IMR-90 (cell line): ENCODE results near the gene FABP2. TPM values are rescaled to one million over a fixed set of nuclear protein-coding genes. Genes with fewer than 3 reads are reported as not detected.

Experiments
- ATAC-seq: fragments of 200-7000 bp; cut with Tn5 transposase; 2 replicates; pipeline ENCODE4 v1.9.1; 2020; ENCODE audit warnings: low read depth, mild to moderate bottlenecking, moderate library complexity
- BruUV-seq: library from RNA; stranded (reverse); fragments of 400-500 nt; replicated peaks from 2 replicates; lab custom pipeline; 2021; lab: Mats Ljungman, UMichigan
- CTCF ChIA-PET: fragments of 300-600 bp; formaldehyde crosslinking; extraction: SDS; loops from one replicate; lab custom pipeline; 2021; ENCODE audit warnings: antibody characterized with exemption; lab: Yijun Ruan, JAX
- POLR2A ChIA-PET: fragments of 300-600 bp; sonication (Branson Sonifier 250); formaldehyde crosslinking; loops from one replicate; lab custom pipeline; 2022; ENCODE audit warnings: antibody characterized with exemption; ENCODE audit not compliant: unreplicated experiment; lab: Charles Lee
- DNase-seq: peaks from one replicate; pipeline ENCODE4 v3.0.0; 2013
- H2AFZ ChIP-seq: replicated peaks from 2 replicates; pipeline ENCODE3; 2013; ENCODE audit warnings: low read length, mild to moderate bottlenecking; ENCODE audit not compliant: poor library complexity
- H2AK5ac ChIP-seq: 2 replicates; pipeline ENCODE4 v1.6.1; 2013; ENCODE audit warnings: low read depth, low read length, inconsistent platforms
- H2AK9ac ChIP-seq: replicated peaks from 2 replicates; pipeline ENCODE3; 2013; ENCODE audit warnings: mild to moderate bottlenecking, low read depth, low read length, moderate library complexity; ENCODE audit not compliant: poor library complexity
- H2BK120ac ChIP-seq: 2 replicates; pipeline ENCODE4 v1.6.1; 2013; ENCODE audit warnings: low read depth, low read length, inconsistent platforms
- H2BK15ac ChIP-seq: 3 replicates; pipeline ENCODE4 v1.6.1; 2013; ENCODE audit warnings: low read depth, low read length, inconsistent platforms
- H2BK20ac ChIP-seq: 2 replicates; pipeline ENCODE4 v1.6.1; 2013; ENCODE audit warnings: low read depth, mild to moderate bottlenecking, inconsistent platforms, low read length, moderate library complexity
- H2BK5ac ChIP-seq: 2 replicates; pipeline ENCODE4 v1.6.1; 2013; ENCODE audit warnings: mild to moderate bottlenecking, low read depth, low read length, inconsistent platforms; ENCODE audit not compliant: poor library complexity, severe bottlenecking
- H3K14ac ChIP-seq: replicated peaks from 2 replicates; pipeline ENCODE4 v1.6.1; 2013; ENCODE audit warnings: low read depth, low read length, inconsistent platforms
- H3K18ac ChIP-seq: 2 replicates; pipeline ENCODE4 v1.6.1; 2013; ENCODE audit warnings: low read depth, low read length, control low read depth
- H3K23ac ChIP-seq: 2 replicates; pipeline ENCODE4 v1.6.1; 2013; ENCODE audit warnings: low read depth, low read length, inconsistent platforms
- H3K27ac ChIP-seq: 2 replicates; pipeline ENCODE4 v1.5.1; 2013; ENCODE audit warnings: mild to moderate bottlenecking, control low read depth, low read length; ENCODE audit not compliant: insufficient read depth
- H3K27me3 ChIP-seq: 2 replicates; pipeline ENCODE4 v1.6.1; 2013; ENCODE audit warnings: low read length; ENCODE audit not compliant: control insufficient read depth, insufficient read depth
- H3K36me3 ChIP-seq: 2 replicates; pipeline ENCODE4 v1.6.1; 2013; ENCODE audit warnings: low read length, mixed read lengths; ENCODE audit not compliant: control insufficient read depth, insufficient read depth
- H3K4ac ChIP-seq: 2 replicates; pipeline ENCODE4 v1.6.1; 2013; ENCODE audit warnings: low read depth, low read length, inconsistent platforms
- H3K4me1 ChIP-seq: 2 replicates; pipeline ENCODE4 v1.6.1; 2013; ENCODE audit warnings: low read length, mixed read lengths; ENCODE audit not compliant: control insufficient read depth, insufficient read depth
- H3K4me2 ChIP-seq: 2 replicates; pipeline ENCODE4 v1.6.1; 2013; ENCODE audit warnings: low read depth, mild to moderate bottlenecking, control low read depth, low read length, moderate library complexity
- H3K4me3 ChIP-seq: 2 replicates; pipeline ENCODE4 v1.5.1; 2013; ENCODE audit warnings: low read depth, mild to moderate bottlenecking, control low read depth, low read length, moderate library complexity; ENCODE audit not compliant: insufficient read depth
- H3K56ac ChIP-seq: 2 replicates; pipeline ENCODE4 v1.6.1; 2013; ENCODE audit warnings: low read length, inconsistent platforms; ENCODE audit not compliant: insufficient read depth; ENCODE audit errors: extremely low read depth
- H3K79me1 ChIP-seq, 2 experiments: 2 replicates each; pipeline ENCODE4 v1.6.1; 2013; ENCODE audit warnings: low read length in 2 of 2, inconsistent platforms in 1 of 2, low read depth in 1 of 2
- H3K9ac ChIP-seq: 2 replicates; pipeline ENCODE4 v1.6.1; 2013; ENCODE audit warnings: low read depth, low read length, control low read depth
- H3K9me1 ChIP-seq: 2 replicates; pipeline ENCODE4 v1.6.1; 2013; ENCODE audit warnings: low read length, inconsistent platforms; ENCODE audit not compliant: insufficient read depth
- H3K9me3 ChIP-seq: 2 replicates; pipeline ENCODE4 v1.6.1; 2013; ENCODE audit warnings: low read length; ENCODE audit not compliant: control insufficient read depth, insufficient read depth
- H4K20me1 ChIP-seq: 2 replicates; pipeline ENCODE4 v1.6.1; 2013; ENCODE audit warnings: low read length, inconsistent platforms; ENCODE audit not compliant: insufficient read depth
- H4K5ac ChIP-seq: 2 replicates; pipeline ENCODE4 v1.6.1; 2013; ENCODE audit warnings: mild to moderate bottlenecking, low read depth, low read length, control low read depth
- H4K8ac ChIP-seq, 2 experiments: 2 replicates each; pipeline ENCODE4 v1.6.1; 2013; ENCODE audit warnings: low read depth in 2 of 2, low read length in 2 of 2, control low read depth in 1 of 2, inconsistent platforms in 1 of 2
- H4K91ac ChIP-seq: 2 replicates; pipeline ENCODE4 v1.6.1; 2013; ENCODE audit warnings: low read depth, low read length, inconsistent platforms; ENCODE audit not compliant: insufficient read depth
- CEBPB ChIP-seq: IDR thresholded peaks from 2 replicates; pipeline ENCODE4 v1.6.1; 2012; ENCODE audit warnings: low read depth, low read length, improper control_type of control experiment
- MXI1 ChIP-seq: IDR thresholded peaks from 2 replicates; pipeline ENCODE4 v1.6.1; 2012; ENCODE audit warnings: low read depth, mild to moderate bottlenecking, low read length, moderate library complexity, borderline replicate concordance
- RCOR1 ChIP-seq: IDR thresholded peaks from 2 replicates; pipeline ENCODE4 v1.6.1; 2012; ENCODE audit warnings: mild to moderate bottlenecking, low read length, improper control_type of control experiment; ENCODE audit not compliant: insufficient replicate concordance
- RFX5 ChIP-seq: IDR thresholded peaks from 2 replicates; pipeline ENCODE4 v1.8.0; 2012; ENCODE audit warnings: low read depth, mild to moderate bottlenecking, low read length, moderate library complexity
- SMC3 ChIP-seq: fragments of 150-350 bp; IDR thresholded peaks from 2 replicates; pipeline ENCODE4 v1.6.1; 2016; ENCODE audit warnings: low read depth, mild to moderate bottlenecking, antibody characterized with exemption, low read length, moderate library complexity
- WGBS, 2 experiments: methylation state at CpG; one replicate each; pipeline versions ENCODE4 v1.1.5 to v1.1.7; 2013; ENCODE audit warnings: missing lambda C conversion rate in 2 of 2; ENCODE audit not compliant: insufficient read length in 1 of 2; ENCODE audit errors: extremely low coverage in 2 of 2; 5-methylcytosine and 5-hydroxymethylcytosine counted together
- dilution Hi-C: fragments of 300-500 bp; cut with HindIII; formaldehyde crosslinking; loops from one replicate; pipeline ENCODE4 v1.14.3; 2018; ENCODE audit warnings: low sequenced_read_pairs; ENCODE audit not compliant: unreplicated experiment
- in situ Hi-C: fragments of 300-500 bp; cut with MboI; formaldehyde crosslinking; loops from 3 replicates; pipeline ENCODE4 v1.14.3; 2019; ENCODE audit warnings: low sequenced_read_pairs, inconsistent platforms, mixed read lengths
- intact Hi-C: fragments of 100-400 bp; cut with micrococcal nuclease; formaldehyde crosslinking; loops from 2 replicates; pipeline ENCODE4 v1.10.0; 2022
- polyA plus RNA-seq, 3 experiments: library from polyadenylated mRNA; depleted of rRNA; stranded (reverse); fragments of >200 nt; gene quantifications; 2 replicates each; pipeline ENCODE4 v1.2.3, GENCODE V29; 2012; ENCODE audit warnings: low replicate concordance in 1 of 3
- total RNA-seq: library from RNA; depleted of rRNA; stranded (reverse); fragments of >200 nt; gene quantifications from 2 replicates; pipeline ENCODE4 v1.2.3, GENCODE V29; 2012

Gene FABP2
- total and polyA plus RNA-seq, 2 of the 4 experiments (the other 2 are of a cell fraction): not detected

- Histone ChIP-seq H4K8ac (no peak overlapping the region), H3K23ac (no peak overlapping the region), H3K9me1 (no peaks in the 10 kb centered on the region), H4K5ac (no peak overlapping the region), H2BK15ac (no peak overlapping the region), H3K9me3 (no peaks in the 10 kb centered on the region), H2AK5ac (no peak overlapping the region), H3K36me3 (no peaks in the 10 kb centered on the region), H3K18ac (no peak overlapping the region), H2BK20ac (no peak overlapping the region), H4K20me1 (no peaks in the 10 kb centered on the region), H3K4ac (no peak overlapping the region), H2AK9ac (no peak overlapping the region), H3K4me2 (no peak overlapping the region), H3K4me3 (no peak overlapping the region), H2BK120ac (no peak overlapping the region), H3K4me1 (no peaks in the 10 kb centered on the region), H3K27me3 (peaks cover 7% of the 10 kb centered on the region; the same call in 1 of the 2 replicates), H2AFZ (no peak overlapping the region), H3K56ac (no peak overlapping the region), H2BK5ac (no peak overlapping the region), H3K9ac (no peak overlapping the region), H4K91ac (no peak overlapping the region), H3K79me1 (no peaks in the 10 kb centered on the region), H3K14ac (no peak overlapping the region), H3K27ac (no peak overlapping the region)
- dilution Hi-C loops: no loop called here
- no TSS peak for BruUV-seq
- in situ Hi-C loops: no loop called here
- intact Hi-C loops: no loop called here
- ChIA-PET POLR2A (no interaction called here), CTCF (no interaction called here)
- no CpG with 5 or more reads among the region's 2 CpGs for WGBS, 2 experiments
- TF ChIP-seq MXI1: no peak
- TF ChIP-seq RCOR1: no peak
- no peak for TF ChIP-seq SMC3
- no peak for TF ChIP-seq CEBPB
- no peak for TF ChIP-seq RFX5
- DNase-seq (no peak), ATAC-seq (no peak)
Measured at GRCh38 chr4:119329835-119330620, 8.1 kb upstream of the FABP2 start.
